Kidney (tissue), 14 donors: ENCODE data around the gene JAML. TPM values are rescaled to one million over a fixed set of nuclear protein-coding genes. Genes with fewer than 3 reads are reported as not detected.

ENCODE experiments used
- DNase-seq, 5 donors: peaks; one replicate each; pipeline ENCODE4 v3.0.0-alpha.2; 2013 to 2020
- FAIRE-seq: peaks from 2 replicates; lab custom pipeline; 2012; peaks lifted over from hg19 to GRCh38; lab: Jason Lieb, UNC
- H3K27ac ChIP-seq, 2 donors: one replicate each; pipeline ENCODE4 v1.7.0; 2013; ENCODE audit warnings: low read depth in 2 of 2, low read length in 2 of 2, inconsistent platforms in 1 of 2
- H3K27me3 ChIP-seq: one replicate; pipeline ENCODE4 v1.7.1; 2013; ENCODE audit warnings: low read length, inconsistent platforms; ENCODE audit not compliant: control insufficient read depth, insufficient read depth
- H3K36me3 ChIP-seq, 3 donors: one replicate each; pipeline versions ENCODE4 v1.7.0 to v1.7.1; 2013; ENCODE audit warnings: low read length in 3 of 3, control low read depth in 1 of 3, inconsistent platforms in 1 of 3; ENCODE audit not compliant: insufficient read depth in 3 of 3, control insufficient read depth in 2 of 3
- H3K4me1 ChIP-seq, 3 donors: one replicate each; pipeline versions ENCODE4 v1.7.0 to v1.7.1; 2013; ENCODE audit warnings: low read length in 3 of 3, inconsistent platforms in 1 of 3, low read depth in 1 of 3; ENCODE audit not compliant: control insufficient read depth in 2 of 3, insufficient read depth in 2 of 3
- H3K4me3 ChIP-seq, 3 donors: one replicate each; pipeline versions ENCODE4 v1.7.0 to v1.8.1; 2013; ENCODE audit warnings: low read length in 3 of 3, control low read depth in 1 of 3, inconsistent platforms in 1 of 3
- H3K9ac ChIP-seq, 3 donors: one replicate each; pipeline versions ENCODE4 v1.7.0 to v1.7.1; 2013; ENCODE audit warnings: low read length in 3 of 3, control low read depth in 1 of 3, inconsistent platforms in 1 of 3
- H3K9me3 ChIP-seq, 3 donors: one replicate each; pipeline versions ENCODE4 v1.7.0 to v1.7.1; 2013; ENCODE audit warnings: low read length in 3 of 3, control low read depth in 1 of 3, inconsistent platforms in 1 of 3; ENCODE audit not compliant: control insufficient read depth in 2 of 3, insufficient read depth in 1 of 3
- intact Hi-C: fragments of 100-400 bp; cut with DNase I; formaldehyde crosslinking; loops from one replicate; pipeline ENCODE4 v1.11.1; 2022
- polyA plus RNA-seq: library from polyadenylated mRNA; stranded (reverse); fragments of 350-450 nt; fragmentation: Illumina TruSeq; extraction: RNeasy Lipid Tissue Mini Kit (QIAGEN cat#74804); gene quantifications from one replicate; pipeline ENCODE4 v1.2.3, GENCODE V29; 2014; ENCODE audit warnings: low read depth, low replicate concordance; ENCODE audit not compliant: insufficient read depth
- total RNA-seq: library from RNA; stranded (reverse); fragmentation: NEBNext Ultra II Directional; extraction: Animal tissue kit (Norgen Biotek cat#: 25700); gene quantifications from one replicate; pipeline ENCODE4 v1.2.1, GENCODE V29; 2021
- TF ChIP-seq, protein P1 (sequence below): IDR thresholded peaks from 3 replicates; pipeline ENCODE4 v1.5.1; 2012; ENCODE audit warnings: mild to moderate bottlenecking, moderate library complexity, borderline replicate concordance; ENCODE audit not compliant: insufficient read depth; ENCODE audit errors: extremely low read depth
- donor health status: control.
- donor health status: control.
- donor health status: control.
- donor health status: control.
- donor health status: control.
- donor health status: DM: yes; HTN: yes; CAD: no.
- donor health status: Normal renal cell carcinoma (clear cell type).

Gene JAML
- total and polyA plus RNA-seq, 2 donors from 2014 or later: 2.5 to 17.1 TPM

- Histone ChIP-seq H3K36me3 (no peaks in the 10 kb centered on the region), H3K27me3 (peaks cover 10% of the 10 kb centered on the region), H3K4me3 (no peak overlapping the region), H3K4me1 (peaks cover 0 to 16% (median 0%) of the 10 kb centered on the region in 3 donors), H3K27ac (no peak overlapping the region), H3K9me3 (no peaks in the 10 kb centered on the region), H3K9ac (no peak overlapping the region)
- intact Hi-C loops: no loop called here
- FAIRE-seq (no peak), DNase-seq (no peak)
- TF ChIP-seq, protein P1, sequence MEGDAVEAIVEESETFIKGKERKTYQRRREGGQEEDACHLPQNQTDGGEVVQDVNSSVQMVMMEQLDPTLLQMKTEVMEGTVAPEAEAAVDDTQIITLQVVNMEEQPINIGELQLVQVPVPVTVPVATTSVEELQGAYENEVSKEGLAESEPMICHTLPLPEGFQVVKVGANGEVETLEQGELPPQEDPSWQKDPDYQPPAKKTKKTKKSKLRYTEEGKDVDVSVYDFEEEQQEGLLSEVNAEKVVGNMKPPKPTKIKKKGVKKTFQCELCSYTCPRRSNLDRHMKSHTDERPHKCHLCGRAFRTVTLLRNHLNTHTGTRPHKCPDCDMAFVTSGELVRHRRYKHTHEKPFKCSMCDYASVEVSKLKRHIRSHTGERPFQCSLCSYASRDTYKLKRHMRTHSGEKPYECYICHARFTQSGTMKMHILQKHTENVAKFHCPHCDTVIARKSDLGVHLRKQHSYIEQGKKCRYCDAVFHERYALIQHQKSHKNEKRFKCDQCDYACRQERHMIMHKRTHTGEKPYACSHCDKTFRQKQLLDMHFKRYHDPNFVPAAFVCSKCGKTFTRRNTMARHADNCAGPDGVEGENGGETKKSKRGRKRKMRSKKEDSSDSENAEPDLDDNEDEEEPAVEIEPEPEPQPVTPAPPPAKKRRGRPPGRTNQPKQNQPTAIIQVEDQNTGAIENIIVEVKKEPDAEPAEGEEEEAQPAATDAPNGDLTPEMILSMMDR: no peak
Measured at GRCh38 chr11:118149493-118149892, 75.3 kb downstream of the JAML start.

DNA sequence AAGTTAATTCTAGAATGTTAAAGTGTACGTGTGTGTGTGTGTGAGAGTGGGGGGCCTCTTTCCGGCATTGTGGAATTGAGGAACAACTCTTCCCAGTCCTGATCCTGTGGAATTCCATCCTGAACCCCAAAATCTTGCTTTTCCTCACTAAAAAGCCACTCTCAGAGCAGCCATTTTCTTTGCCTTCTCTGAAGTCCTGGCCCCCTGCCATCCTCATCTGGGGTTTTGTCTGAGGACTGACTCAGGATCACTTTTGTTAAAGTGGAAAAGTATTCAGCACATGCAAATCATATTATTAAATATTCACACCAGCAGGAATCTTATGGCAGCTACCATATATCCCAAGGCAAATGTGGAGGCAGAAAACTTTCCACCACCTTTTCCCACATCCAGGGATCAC lies 76.0 kb downstream of the JAML start:
- Histone ChIP-seq H3K36me3 (no peaks in the 10 kb centered on the region), H3K27ac (no peak overlapping the region), H3K9ac (no peak overlapping the region), H3K9me3 (no peaks in the 10 kb centered on the region), H3K4me1 (peaks cover 0 to 16% (median 0%) of the 10 kb centered on the region in 3 donors), H3K27me3 (peaks cover 8% of the 10 kb centered on the region), H3K4me3 (no peak overlapping the region)
- DNase-seq (no peak), FAIRE-seq (no peak)
- intact Hi-C loops: no loop called here
- TF ChIP-seq, protein P1: no peak

DNA sequence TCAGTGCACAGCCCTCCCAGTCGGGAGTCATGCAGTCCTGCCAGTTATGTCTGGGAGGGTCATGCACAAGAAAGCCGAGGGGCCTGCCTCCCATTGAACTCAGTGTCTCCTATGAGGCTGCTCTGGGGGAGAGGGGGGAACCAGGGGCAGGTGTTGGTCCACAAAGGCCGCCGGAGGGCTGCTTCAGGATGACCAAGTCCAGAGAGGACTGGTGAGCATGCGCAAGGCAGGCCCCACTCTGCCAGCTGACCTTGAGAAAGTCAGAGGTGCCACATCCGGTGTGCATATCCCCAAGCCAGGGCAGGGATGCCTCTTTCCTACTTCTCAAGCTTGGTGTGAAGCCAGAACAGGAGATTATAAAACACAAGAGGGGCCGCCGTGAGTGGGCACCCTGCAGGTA lies 76.6 kb downstream of the JAML start:
- H3K9me3 ChIP-seq: no peaks in the 10 kb centered on the region
- peaks cover 5% of the 10 kb centered on the region for H3K27me3 ChIP-seq
- H3K9ac ChIP-seq: no peak overlapping the region
- H3K36me3 ChIP-seq: no peaks in the 10 kb centered on the region
- no peak overlapping the region for H3K4me3 ChIP-seq
- TF ChIP-seq, protein P1: no peak
- DNase-seq (no peak), FAIRE-seq (no peak)
- intact Hi-C loops: no loop called here
- no peak overlapping the region for H3K27ac ChIP-seq
- H3K4me1 ChIP-seq: peaks cover 0 to 15% (median 0%) of the 10 kb centered on the region in 3 donors

DNA sequence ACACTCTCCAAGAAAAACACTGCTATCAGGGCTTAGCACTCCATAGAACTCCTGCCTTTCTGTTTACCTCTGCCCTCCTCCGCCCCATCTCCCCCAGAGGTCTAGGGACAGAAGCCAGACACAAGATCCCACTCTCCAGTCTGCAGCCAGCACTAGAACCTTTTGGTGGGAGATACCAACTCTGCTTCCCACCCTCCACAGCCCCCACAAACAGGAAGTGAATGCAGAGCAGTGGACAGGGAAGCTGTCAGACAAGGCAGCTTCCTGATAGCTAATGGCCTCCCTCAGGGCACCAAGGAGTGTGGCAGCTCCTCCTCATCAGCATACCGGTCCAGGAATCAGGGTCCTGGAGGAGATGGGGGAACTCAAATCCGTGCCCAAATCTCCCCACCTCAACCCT lies 77.3 kb downstream of the JAML start:
- TF ChIP-seq, protein P1: no peak
- intact Hi-C loops: no loop called here
- DNase-seq: no peak
- H3K4me3 ChIP-seq: no peak overlapping the region
- H3K27me3 ChIP-seq: peaks cover 5% of the 10 kb centered on the region
- no peaks in the 10 kb centered on the region for H3K9me3 ChIP-seq
- H3K27ac ChIP-seq: no peak overlapping the region
- FAIRE-seq: no peak
- H3K4me1 ChIP-seq: peaks cover 0 to 13% (median 0%) of the 10 kb centered on the region in 3 donors
- H3K9ac ChIP-seq: no peak overlapping the region
- no peaks in the 10 kb centered on the region for H3K36me3 ChIP-seq
